Transverse colon (tissue), 4 donors: ENCODE data around the gene C20orf202. TPM values are rescaled to one million over a fixed set of nuclear protein-coding genes. Genes with fewer than 3 reads are reported as not detected.

Experiments
- DNase-seq: peaks from one replicate; pipeline ENCODE4 v3.0.0-alpha.2; 2019
- H3K27ac ChIP-seq, 4 donors: fragments of 200-600 bp; sonication (generic); 2 replicates each; pipeline ENCODE4 v1.5.1; 2016 to 2018; ENCODE audit warnings: inconsistent platforms in 4 of 4
- H3K27me3 ChIP-seq: fragments of 200-600 bp; sonication (generic); 2 replicates; pipeline ENCODE4 v1.5.1; 2017; ENCODE audit warnings: inconsistent platforms
- H3K36me3 ChIP-seq, 4 donors: fragments of 200-600 bp; sonication (generic); 2 replicates each; pipeline ENCODE4 v1.5.1; 2017 to 2019; ENCODE audit warnings: inconsistent platforms in 4 of 4
- H3K4me1 ChIP-seq, 4 donors: fragments of 200-600 bp; sonication (generic); 2 replicates each; pipeline ENCODE4 v1.5.1; 2017 to 2020; ENCODE audit warnings: inconsistent platforms in 4 of 4
- H3K4me3 ChIP-seq, 4 donors: fragments of 200-600 bp; sonication (generic); 1 replicate in 1 of 4; 2 replicates in 3 of 4; pipeline versions ENCODE4 v1.5.1 to v1.6.1; 2017 to 2019; ENCODE audit warnings: inconsistent platforms in 4 of 4
- H3K9me3 ChIP-seq, 2 donors: fragments of 200-600 bp; sonication (generic); 2 replicates each; pipeline ENCODE4 v1.5.1; 2017 to 2019; ENCODE audit warnings: inconsistent platforms in 2 of 2
- CTCF ChIP-seq, 5 experiments: fragments of 200-600 bp in 3 of 5; fragments of 450-650 bp in 2 of 5; sonication (generic) in 3 of 5; IDR thresholded peaks; 1 replicate in 2 of 5; 2 replicates in 3 of 5; pipeline ENCODE4 v1.5.1; 2016 to 2017; ENCODE audit warnings: antibody characterized with exemption in 5 of 5, inconsistent platforms in 3 of 5, mild to moderate bottlenecking in 2 of 5, moderate library complexity in 1 of 5
- EP300 ChIP-seq: sonication (generic); formaldehyde crosslinking; IDR thresholded peaks from one replicate; pipeline ENCODE4 v1.6.1; 2017; ENCODE audit warnings: antibody characterized with exemption, low read depth
- POLR2A ChIP-seq: fragments of 450-650 bp; IDR thresholded peaks from one replicate; pipeline ENCODE4 v1.6.1; 2016; ENCODE audit warnings: antibody characterized with exemption, mild to moderate bottlenecking, moderate library complexity
- POLR2AphosphoS5 ChIP-seq, 3 donors: sonication (generic); formaldehyde crosslinking; IDR thresholded peaks; one replicate each; pipeline ENCODE4 v1.6.1; 2016; ENCODE audit warnings: antibody characterized with exemption in 3 of 3
- WGBS, 2 donors: methylation state at CpG; one replicate each; pipeline ENCODE4 v1.1.5; 2018; ENCODE audit warnings: low coverage in 1 of 2; 5-methylcytosine and 5-hydroxymethylcytosine counted together
- in situ Hi-C, 4 donors: fragments of 200-750 bp; cut with MboI; loops; one replicate each; pipeline versions ENCODE4 v1.15.0 to v1.15.1; 2017; ENCODE audit warnings: low sequenced_read_pairs in 3 of 4, low pct_ligation_motif_present in 1 of 4, low pct_unique_long_range_greater_than_20kb in 1 of 4
- intact Hi-C: fragments of 100-400 bp; cut with DNase I; formaldehyde crosslinking; loops from one replicate; pipeline ENCODE4 v1.15.1; 2023; ENCODE audit warnings: low total_unique reads
- total RNA-seq, 4 donors: library from RNA; depleted of rRNA; stranded (reverse); fragments of >200 nt; gene quantifications; one replicate each; pipeline ENCODE4 v1.1.0, GENCODE V29; 2016

Gene C20orf202
- total RNA-seq, 4 donors from 2014 or later, result 0.32 to 0.55 TPM; not detected in 2

- Histone ChIP-seq H3K27ac (no peak overlapping the region), H3K4me1 (peaks cover 0 to 8% (median 8%) of the 10 kb centered on the region in 4 donors), H3K27me3 (no peaks in the 10 kb centered on the region), H3K9me3 (no peaks in the 10 kb centered on the region), H3K4me3 (no peak overlapping the region), H3K36me3 (no peaks in the 10 kb centered on the region)
- WGBS, 2 donors, result 82 to 96% methylated on average over 3 of the region's 3 CpGs
- in situ Hi-C loops, result no loop called here
- intact Hi-C loops, result no loop called here
- TF ChIP-seq POLR2AphosphoS5 (IDR thresholded peaks at IDR 0.05) (no peak), POLR2A (no peak), EP300 (no peak), CTCF (IDR thresholded peaks at IDR 0.05) (no peak)
- DNase-seq, result no peak
These were observed 12.0 kb upstream of the C20orf202 start for GRCh38 chr20:1191299-1191698.

GRCh38 chr20:1195226-1195625 is 8.0 kb upstream of the C20orf202 start:
- H3K4me1 ChIP-seq, result no peaks in the 10 kb centered on the region
- TF ChIP-seq CTCF (IDR thresholded peaks at IDR 0.05), result no peak
- TF ChIP-seq POLR2AphosphoS5 (IDR thresholded peaks at IDR 0.05), result no peak
- no peak for TF ChIP-seq POLR2A
- TF ChIP-seq EP300, result no peak
- H3K36me3 ChIP-seq, result no peaks in the 10 kb centered on the region
- H3K4me3 ChIP-seq, result no peak overlapping the region
- no peaks in the 10 kb centered on the region for H3K27me3 ChIP-seq
- 70% methylated on average over 1 of the region's 1 CpG; no CpG with 5 or more reads in 1 of the 2 donors for WGBS, 2 donors
- in situ Hi-C loops (no loop called here), intact Hi-C loops (no loop called here)
- H3K9me3 ChIP-seq, result no peaks in the 10 kb centered on the region
- H3K27ac ChIP-seq, result no peak overlapping the region
- no peak for DNase-seq

GRCh38 chr20:1196634-1197033 is 6.6 kb upstream of the C20orf202 start:
- TF ChIP-seq POLR2AphosphoS5 (IDR thresholded peaks at IDR 0.05) (no peak), EP300 (no peak), POLR2A (no peak), CTCF (IDR thresholded peaks at IDR 0.05) (no peak)
- H3K27me3 ChIP-seq, result no peaks in the 10 kb centered on the region
- intact Hi-C loops (no loop called here), in situ Hi-C loops (no loop called here)
- DNase-seq, result no peak
- no peak overlapping the region for H3K4me3 ChIP-seq
- no peaks in the 10 kb centered on the region for H3K36me3 ChIP-seq
- 76% methylated on average over 2 of the region's 2 CpGs; no CpG with 5 or more reads in 1 of the 2 donors for WGBS, 2 donors
- H3K4me1 ChIP-seq, result no peaks in the 10 kb centered on the region
- no peaks in the 10 kb centered on the region for H3K9me3 ChIP-seq
- no peak overlapping the region for H3K27ac ChIP-seq

- WGBS, 2 donors, result 79 to 96% methylated on average over 4 to 7 of the region's 7 CpGs
- intact Hi-C loops, result no loop called here
These were observed 5.5 kb upstream of the C20orf202 start for GRCh38 chr20:1197801-1198200.

More at GRCh38 chr20:1197801-1198200, 5.5 kb upstream of the C20orf202 start:
- Histone ChIP-seq H3K4me3 (no peak overlapping the region), H3K27me3 (no peaks in the 10 kb centered on the region), H3K27ac (no peak overlapping the region), H3K36me3 (no peaks in the 10 kb centered on the region), H3K9me3 (no peaks in the 10 kb centered on the region), H3K4me1 (no peaks in the 10 kb centered on the region)
- DNase-seq, result no peak
- TF ChIP-seq POLR2A (no peak), POLR2AphosphoS5 (IDR thresholded peaks at IDR 0.05) (no peak), CTCF (IDR thresholded peaks at IDR 0.05) (no peak), EP300 (no peak)
- in situ Hi-C loops, result no loop called here
